GM19099 (cell line): Measurements from ENCODE around the gene KCNH8.

ENCODE experiments used
- POLR2A ChIP-seq: IDR thresholded peaks from 3 replicates; pipeline ENCODE4 v1.6.1; 2011; ENCODE audit warnings: low read depth; ENCODE audit not compliant: insufficient read length; ENCODE audit errors: extremely low read depth

Gene KCNH8

GRCh38 chr3:19455546-19455945, 307.2 kb downstream of the KCNH8 start:
- no peak for TF ChIP-seq POLR2A

GRCh38 chr3:19456738-19457137, 308.4 kb downstream of the KCNH8 start:
- TF ChIP-seq POLR2A: no peak

GRCh38 chr3:19457449-19457848, 309.1 kb downstream of the KCNH8 start:
- no peak for TF ChIP-seq POLR2A

- TF ChIP-seq POLR2A: no peak
Measured at GRCh38 chr3:19467761-19468160, 319.5 kb downstream of the KCNH8 start.

GRCh38 chr3:19471138-19471537, 322.8 kb downstream of the KCNH8 start:
- TF ChIP-seq POLR2A: no peak

- TF ChIP-seq POLR2A: no peak
Measured at GRCh38 chr3:19473971-19474580, 325.8 kb downstream of the KCNH8 start.

GRCh38 chr3:19476281-19476680, 328.0 kb downstream of the KCNH8 start:
- TF ChIP-seq POLR2A: no peak

- no peak for TF ChIP-seq POLR2A
Measured at GRCh38 chr3:19485267-19485666, 337.0 kb downstream of the KCNH8 start.

- TF ChIP-seq POLR2A: no peak
Measured at GRCh38 chr3:19487386-19487785, 339.1 kb downstream of the KCNH8 start.

- no peak for TF ChIP-seq POLR2A
Measured at GRCh38 chr3:19488939-19489338, 340.6 kb downstream of the KCNH8 start.

GRCh38 chr3:19489936-19490335, 341.6 kb downstream of the KCNH8 start:
- TF ChIP-seq POLR2A: no peak

GRCh38 chr3:19506171-19506570, 357.9 kb downstream of the KCNH8 start:
- no peak for TF ChIP-seq POLR2A

GRCh38 chr3:19522305-19522704, 374.0 kb downstream of the KCNH8 start:
- no peak for TF ChIP-seq POLR2A

- no peak for TF ChIP-seq POLR2A
Measured at GRCh38 chr3:19526071-19526470, 377.8 kb downstream of the KCNH8 start.

- no peak for TF ChIP-seq POLR2A
Measured at GRCh38 chr3:19527746-19528145, 379.4 kb downstream of the KCNH8 start.

- TF ChIP-seq POLR2A: no peak
Measured at GRCh38 chr3:19531426-19531825, 383.1 kb downstream of the KCNH8 start.

- TF ChIP-seq POLR2A: no peak
Measured at GRCh38 chr3:19539518-19540392, 391.4 kb downstream of the KCNH8 start.

- TF ChIP-seq POLR2A: no peak
Measured at GRCh38 chr3:19540464-19540863, 392.2 kb downstream of the KCNH8 start.
